ENCODE measurements around the gene ZNF653. TPM values are rescaled to one million over a fixed set of nuclear protein-coding genes. Genes with fewer than 3 reads are reported as not detected.
"Not testable (repeated sequence)": the region's sequence is repeated elsewhere in the genome, so short reads cannot be mapped to it uniquely, and the experiment has no call there.

Gene ZNF653
- total and polyA plus RNA-seq, 9 of the 15 experiments (the other 6 are each of a cell fraction or from before 2014, with no cell fraction given), result 1.6 to 8.0 (median 4.2) TPM; not detected in 2

- H3K27ac ChIP-seq (ENCODE audit: extremely low read depth, low read depth, low read length); H4K20me1 ChIP-seq (replicated peaks; ENCODE audit: control insufficient read depth, insufficient read depth, low read length); H3K79me2 ChIP-seq (ENCODE audit: control insufficient read depth, insufficient read depth, low read length); CTCF ChIA-PET (ENCODE audit: low intra/inter-chr PET ratio); in situ Hi-C loops (cut with MboI); FAIRE-seq; H3K9me1 ChIP-seq (ENCODE audit: control insufficient read depth, insufficient read depth, low read length); H3K4me3 ChIP-seq; H3K9ac ChIP-seq (ENCODE audit: insufficient read depth in 1 of 2, low read depth in 2 of 2, low read length in 2 of 2); ATAC-seq; H3K36me3 ChIP-seq (ENCODE audit: control insufficient read depth, insufficient read depth, low read length); DNase-seq (ENCODE audit: extremely low read depth in 1 of 4, low spot score in 3 of 4); H3K9me3 ChIP-seq (replicated peaks; ENCODE audit: control insufficient read depth, insufficient read depth, low read depth, low read length); H2AFZ ChIP-seq (ENCODE audit: low read depth, low read length); H3K4me2 ChIP-seq (ENCODE audit: insufficient read depth, low read length); intact Hi-C loops (cut with micrococcal nuclease); BruUV-seq (replicated peaks); H3K4me1 ChIP-seq (replicated peaks in 1 of 2; ENCODE audit: control insufficient read depth in 2 of 2, insufficient read depth in 2 of 2, low read length in 2 of 2): not testable (repeated sequence)
- POLR2A ChIA-PET, result interaction anchor here (1.1 kb wide), 1 partner anchor 95 kb away, joined by 3 read pairs; no protein-coding TSS in a partner anchor
- TF ChIP-seq NFIC (IDR thresholded peaks at IDR 0.05), result peak; percentile 58
- peaks cover 13 to 53% of the 10 kb centered on the region in 2 experiments for H3K27me3 ChIP-seq (ENCODE audit: control insufficient read depth in 2 of 2, insufficient read depth in 2 of 2, low read length in 2 of 2)
- WGBS (ENCODE audit: insufficient coverage, low coverage, missing lambda C conversion rate), result 6% methylated on average over 8 of the region's 8 CpGs
Observed at GRCh38 chr19:11468266-11468845, 37.3 kb downstream of the ZNF653 start.

GRCh38 chr19:11465600-11465999, 40.0 kb downstream of the ZNF653 start:
- Histone ChIP-seq H3K9ac (ENCODE audit: insufficient read depth in 1 of 2, low read depth in 2 of 2, low read length in 2 of 2) (no peak overlapping the region), H3K27me3 (ENCODE audit: control insufficient read depth in 2 of 2, insufficient read depth in 2 of 2, low read length in 2 of 2) (peaks cover 7 to 44% of the 10 kb centered on the region in 2 experiments), H3K79me2 (ENCODE audit: control insufficient read depth, insufficient read depth, low read length) (no peaks in the 10 kb centered on the region), H3K4me2 (ENCODE audit: insufficient read depth, low read length) (no peak overlapping the region), H3K4me1 (replicated peaks in 1 of 2; ENCODE audit: control insufficient read depth in 2 of 2, insufficient read depth in 2 of 2, low read length in 2 of 2) (peaks cover 0 to 9% of the 10 kb centered on the region in 2 experiments; a peak in 1 of 5 replicates), H3K36me3 (ENCODE audit: control insufficient read depth, insufficient read depth, low read length) (no peaks in the 10 kb centered on the region), H2AFZ (ENCODE audit: low read depth, low read length) (no peak overlapping the region), H3K27ac (ENCODE audit: extremely low read depth, low read depth, low read length) (no peak overlapping the region), H3K9me3 (replicated peaks; ENCODE audit: control insufficient read depth, insufficient read depth, low read depth, low read length) (no peaks in the 10 kb centered on the region), H4K20me1 (replicated peaks; ENCODE audit: control insufficient read depth, insufficient read depth, low read length) (no peaks in the 10 kb centered on the region), H3K4me3 (no peak overlapping the region), H3K9me1 (ENCODE audit: control insufficient read depth, insufficient read depth, low read length) (no peaks in the 10 kb centered on the region)
- in situ Hi-C loops (cut with MboI), result no loop called here
- ChIA-PET CTCF (ENCODE audit: low intra/inter-chr PET ratio) (no interaction called here), POLR2A (no interaction called here)
- FAIRE-seq, result no peak
- 6% methylated on average over 3 of the region's 8 CpGs for WGBS (ENCODE audit: insufficient coverage, low coverage, missing lambda C conversion rate)
- no peak for DNase-seq (ENCODE audit: extremely low read depth in 1 of 4, low spot score in 3 of 4)
- intact Hi-C loops (cut with micrococcal nuclease), result no loop called here
- ATAC-seq, result no peak
- no TSS peak for BruUV-seq (replicated peaks)
- TF ChIP-seq ZNF3 (CRISPR knock-in tag; IDR thresholded peaks at IDR 0.05) (no peak), ZNF583 (CRISPR knock-in tag; IDR thresholded peaks at IDR 0.05) (no peak), TBL1XR1 (IDR thresholded peaks at IDR 0.05; ENCODE audit: low read length in 2 of 2) (no peak), ZSCAN29 (IDR thresholded peaks at IDR 0.05) (no peak), ZNF395 (CRISPR knock-in tag; IDR thresholded peaks at IDR 0.05) (no peak), ZNF707 (CRISPR knock-in tag; conservative IDR thresholded peaks at IDR 0.05) (no peak), SOX6 (IDR thresholded peaks at IDR 0.05) (no peak), NCOR1 (IDR thresholded peaks at IDR 0.05) (no peak), ZNF398 (CRISPR knock-in tag; IDR thresholded peaks at IDR 0.05) (no peak), NEUROD1 (IDR thresholded peaks at IDR 0.05; ENCODE audit: borderline replicate concordance, low read depth, low read length, partially characterized antibody) (no peak)

Measured in K562 (cell line).